GM12878 (cell line): ENCODE data around the gene PDGFB. TPM values are rescaled to one million over a fixed set of nuclear protein-coding genes. Genes with fewer than 3 reads are reported as not detected.

Experiments
- ATAC-seq: fragments of 200-7000 bp; cut with Tn5 transposase; 3 replicates; pipeline ENCODE4 v1.9.1; 2020; ENCODE audit warnings: mild to moderate bottlenecking, moderate library complexity
- BruUV-seq: library from RNA; stranded (reverse); fragments of 400-500 nt; replicated peaks from 2 replicates; lab custom pipeline; 2021; lab: Mats Ljungman, UMichigan
- CTCF ChIA-PET: fragments of 300-600 bp; sonication (Branson Sonifier 250); formaldehyde crosslinking; extraction: SDS; loops from one replicate; lab custom pipeline; 2021; ENCODE audit warnings: inconsistent platforms; lab: Yijun Ruan, JAX
- POLR2A ChIA-PET: fragments of 350-600 bp; formaldehyde crosslinking; extraction: SDS; loops from one replicate; lab custom pipeline; 2021; ENCODE audit warnings: inconsistent platforms; lab: Charles Lee
- RAD21 ChIA-PET: fragments of 300-600 bp; sonication (Branson Sonifier 250); formaldehyde crosslinking; loops from one replicate; lab custom pipeline; 2023; ENCODE audit warnings: antibody characterized with exemption; ENCODE audit not compliant: unreplicated experiment; lab: Charles Lee
- SMC1A ChIA-PET: fragments of 300-600 bp; sonication (Branson Sonifier 250); formaldehyde crosslinking; loops from one replicate; lab custom pipeline; 2023; ENCODE audit not compliant: unreplicated experiment, uncharacterized antibody; lab: Charles Lee
- DNase-seq: peaks from one replicate; pipeline ENCODE4 v3.0.0-alpha.2; 2011; ENCODE audit warnings: low read depth, low spot score
- FAIRE-seq: peaks from 3 replicates; lab custom pipeline; 2011; peaks lifted over from hg19 to GRCh38; lab: Jason Lieb, UNC
- H2AFZ ChIP-seq: 2 replicates; pipeline ENCODE4 v1.6.0; 2011; ENCODE audit warnings: low read depth, low read length, control low read depth; ENCODE audit not compliant: control insufficient read depth
- H3K27ac ChIP-seq: 2 replicates; pipeline ENCODE4 v1.5.1; 2011; ENCODE audit warnings: control low read depth; ENCODE audit not compliant: control insufficient read depth, insufficient read depth
- H3K27me3 ChIP-seq, 2 experiments: replicated peaks in 1 of 2; 2 replicates each; pipeline versions ENCODE4 v1.6.0 to v1.6.1; 2011; ENCODE audit warnings: low read length in 1 of 2; ENCODE audit not compliant: control insufficient read depth in 2 of 2, insufficient read depth in 2 of 2
- H3K36me3 ChIP-seq, 2 experiments: 2 replicates each; pipeline ENCODE4 v1.5.1; 2011; ENCODE audit warnings: low read length in 1 of 2; ENCODE audit not compliant: control insufficient read depth in 2 of 2, insufficient read depth in 2 of 2
- H3K4me1 ChIP-seq: 2 replicates; pipeline ENCODE4 v1.6.1; 2011; ENCODE audit warnings: mild to moderate bottlenecking, low read length, moderate library complexity, mixed read lengths; ENCODE audit not compliant: control insufficient read depth, insufficient read depth
- H3K4me2 ChIP-seq: 2 replicates; pipeline ENCODE4 v1.6.0; 2011; ENCODE audit warnings: control low read depth; ENCODE audit not compliant: control insufficient read depth, insufficient read depth
- H3K4me3 ChIP-seq: fragments of 200-600 bp; sonication (generic); 2 replicates; pipeline ENCODE4 v1.5.1; 2016
- H3K79me2 ChIP-seq: 2 replicates; pipeline ENCODE4 v1.6.0; 2011; ENCODE audit warnings: low read length; ENCODE audit not compliant: control insufficient read depth, insufficient read depth
- H3K9ac ChIP-seq: 2 replicates; pipeline ENCODE4 v1.8.0; 2011; ENCODE audit warnings: low read length, control low read depth, mixed read lengths; ENCODE audit not compliant: control insufficient read depth, insufficient read depth
- H3K9me3 ChIP-seq: replicated peaks from 3 replicates; pipeline ENCODE4 v1.5.1; 2011; ENCODE audit warnings: mild to moderate bottlenecking, low read length; ENCODE audit not compliant: control insufficient read depth, insufficient read depth
- H4K20me1 ChIP-seq: 2 replicates; pipeline ENCODE4 v1.6.0; 2011; ENCODE audit not compliant: control insufficient read depth, insufficient read depth
- BHLHE40 ChIP-seq, 2 experiments: fragments of 450-650 bp in 1 of 2; IDR thresholded peaks; 2 replicates each; pipeline ENCODE4 v1.6.1; 2011 to 2017; ENCODE audit warnings: low read depth in 2 of 2, borderline replicate concordance in 1 of 2, improper control_type of control experiment in 1 of 2, low read length in 1 of 2, mild to moderate bottlenecking in 1 of 2
- REST ChIP-seq: IDR thresholded peaks from 2 replicates; pipeline ENCODE4 v1.6.1; 2012; ENCODE audit warnings: mild to moderate bottlenecking, low read depth, low read length
- TCF3 ChIP-seq: IDR thresholded peaks from 2 replicates; pipeline ENCODE4 v1.6.1; 2012; ENCODE audit warnings: low read depth, mild to moderate bottlenecking, low read length, borderline replicate concordance; ENCODE audit not compliant: insufficient read depth
- WGBS: methylation state at CpG from one replicate; pipeline ENCODE4 v1.1.6; 2016; ENCODE audit warnings: low lambda C conversion rate; ENCODE audit not compliant: insufficient replicate concordance, insufficient coverage; ENCODE audit errors: missing lambda C conversion rate; 5-methylcytosine and 5-hydroxymethylcytosine counted together
- in situ Hi-C: fragments of 300-500 bp; cut with MboI; formaldehyde crosslinking; loops from 9 replicates; pipeline ENCODE4 v1.14.3; 2018; ENCODE audit warnings: mixed read lengths
- intact Hi-C: fragments of 100-400 bp; cut with micrococcal nuclease; formaldehyde crosslinking; loops from one replicate; pipeline ENCODE4 v1.14.2; 2022; ENCODE audit not compliant: unreplicated experiment
- polyA plus RNA-seq, 11 experiments: library from polyadenylated mRNA; depleted of rRNA in 4 of 11; unstranded in 6 of 11; stranded (reverse) in 5 of 11; fragments of >200 nt; fragmentation: Nextera tagmentation in 4 of 11; fragmentation: Illumina TruSeq in 1 of 11; extraction: Ambion mirVana in 4 of 11; extraction: Trizol in 1 of 11; gene quantifications; 1 replicate in 1 of 11; 2 replicates in 10 of 11; pipeline versions ENCODE4 v1.2.1 to v1.2.3, GENCODE V29; 2011 to 2016; ENCODE audit warnings: inconsistent platforms in 2 of 11, missing spikeins in 2 of 11, low read depth in 1 of 11
- total RNA-seq, 4 experiments: library from RNA; depleted of rRNA in 3 of 4; stranded (reverse); fragments of >200 nt in 3 of 4; fragmentation: Illumina TruSeq in 1 of 4; extraction: Trizol in 1 of 4; gene quantifications; 2 replicates each; pipeline versions ENCODE4 v1.2.1 to v1.2.3, GENCODE V29; 2013 to 2021

The PDGFB gene
- total and polyA plus RNA-seq, 10 of the 15 experiments (the other 5 are each of a cell fraction or from before 2014, with no cell fraction given), result 0.13 to 1.1 (median 0.56) TPM; not detected in 1

DNA sequence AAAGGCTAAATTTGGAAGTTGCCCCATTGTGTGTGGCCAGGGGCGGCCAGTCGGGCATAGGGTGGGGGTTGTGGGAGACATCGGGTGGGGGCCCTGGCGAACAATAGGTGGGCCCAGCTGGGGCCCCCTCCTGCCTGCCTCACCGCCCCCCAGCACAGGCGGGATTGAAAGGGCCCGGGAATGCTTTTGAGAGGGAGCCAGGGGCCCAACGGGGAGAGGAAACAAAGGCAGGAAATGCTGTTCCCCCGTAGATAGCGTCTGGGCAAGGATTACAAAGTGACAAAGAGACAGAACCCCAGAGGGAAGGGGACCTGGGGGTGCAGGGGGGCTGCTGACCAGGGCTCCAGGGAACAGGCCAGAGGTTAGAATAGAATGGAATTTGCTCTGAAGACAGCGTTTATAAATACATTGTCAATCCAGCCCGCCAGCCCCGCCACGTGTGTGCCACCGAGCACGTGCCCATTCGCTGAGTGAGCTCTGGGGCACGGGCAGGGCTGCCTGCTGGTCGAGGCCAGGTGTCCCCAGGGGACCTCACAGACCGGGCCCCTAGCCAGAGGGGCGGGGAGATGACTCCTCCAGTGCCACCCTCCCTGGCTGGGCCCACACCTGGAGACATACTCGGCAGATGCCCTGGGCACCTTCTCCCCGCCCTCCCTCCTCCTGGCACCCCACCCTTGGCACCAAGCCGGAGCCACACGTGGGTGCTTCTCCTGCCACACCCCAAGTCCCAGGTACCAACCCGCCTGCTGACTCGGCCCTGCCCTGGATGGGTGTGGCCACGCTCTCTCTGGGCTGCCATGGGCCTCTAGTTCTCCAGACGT lies 9.7 kb downstream of the PDGFB start:
- ChIA-PET POLR2A (interaction anchor here (0.8 to 0.9 kb wide), 2 partner anchors 18 to 182 kb away, joined by 3 read pairs; no protein-coding TSS in a partner anchor), CTCF (interaction anchor here (1.2 to 1.4 kb wide), 3 partner anchors 13 to 82 kb away, joined by 3 to 4 read pairs (median 3); no protein-coding TSS in a partner anchor), SMC1A (no interaction called here)
- intact Hi-C loops, result no loop called here
- Histone ChIP-seq H3K9me3 (no peaks in the 10 kb centered on the region), H3K4me1 (peaks cover 29% of the 10 kb centered on the region), H3K4me2 (no peak overlapping the region), H4K20me1 (no peaks in the 10 kb centered on the region)
- FAIRE-seq, result no peak
- TF ChIP-seq BHLHE40 (IDR thresholded peaks at IDR 0.05; ENCODE audit: borderline replicate concordance in 1 of 2, low read depth in 2 of 2, low read length in 1 of 2), result peak in 1 of 2 experiments; percentile 70; a peak in 2 of 4 replicates
- TF ChIP-seq REST, result no peak
- TF ChIP-seq TCF3, result no peak
- TF ChIP-seq, all 136 proteins: peak for 1
- Histone ChIP-seq H3K27me3 (no peaks in the 10 kb centered on the region; a peak in 2 of 4 replicates), H3K9ac (no peak overlapping the region), H3K79me2 (no peaks in the 10 kb centered on the region), H2AFZ (no peak overlapping the region), H3K36me3 (no peaks in the 10 kb centered on the region), H3K27ac (no peak overlapping the region), H3K4me3 (no peak overlapping the region)
- DNase-seq (no peak), ATAC-seq (no peak)
- in situ Hi-C loops, result no loop called here
- RAD21 ChIA-PET, result interaction anchor here (0.6 kb wide), 1 partner anchor 71 kb away, joined by 3 read pairs; no protein-coding TSS in a partner anchor
- 31% methylated on average over 26 of the region's 29 CpGs for WGBS
- no TSS peak for BruUV-seq
